Neural cell (in vitro differentiated cells): Measurements from ENCODE around the gene DSCAM.

Experiments used
- EP300 ChIP-seq: fragments of 450-650 bp; conservative IDR thresholded peaks from 2 replicates; pipeline ENCODE4 v1.6.1; 2014; ENCODE audit warnings: antibody characterized with exemption, mild to moderate bottlenecking, moderate library complexity; ENCODE audit not compliant: poor library complexity, severe bottlenecking
- EZH2 ChIP-seq: fragments of 200-600, 300-800 bp; shearing (Covaris generic), sonication (generic); IDR thresholded peaks from 2 replicates; pipeline ENCODE4 v1.6.1; 2014; ENCODE audit warnings: antibody characterized with exemption, low read length, borderline replicate concordance, mild to moderate bottlenecking; ENCODE audit not compliant: insufficient read depth, poor library complexity, severe bottlenecking
- POLR2AphosphoS5 ChIP-seq: IDR thresholded peaks from 2 replicates; pipeline ENCODE4 v1.6.1; 2012
- RAD21 ChIP-seq: fragments of 450-650 bp; conservative IDR thresholded peaks from 2 replicates; pipeline ENCODE4 v1.6.1; 2014; ENCODE audit warnings: antibody characterized with exemption, mild to moderate bottlenecking, moderate library complexity
- SMC3 ChIP-seq: fragments of 450-650 bp; conservative IDR thresholded peaks from 2 replicates; pipeline ENCODE4 v1.6.1; 2014; ENCODE audit warnings: antibody characterized with exemption, mild to moderate bottlenecking, moderate library complexity; ENCODE audit not compliant: poor library complexity
- TAF1 ChIP-seq: IDR thresholded peaks from 2 replicates; pipeline ENCODE4 v1.6.1; 2012; ENCODE audit warnings: low read depth
- TF ChIP-seq, protein P1 (sequence below): fragments of 450-650 bp; IDR thresholded peaks from 2 replicates; pipeline ENCODE4 v1.5.1; 2014; ENCODE audit warnings: antibody characterized with exemption, mild to moderate bottlenecking, moderate library complexity; ENCODE audit not compliant: poor library complexity, severe bottlenecking
- TF ChIP-seq, protein P2 (sequence below): IDR thresholded peaks from 2 replicates; pipeline ENCODE4 v1.6.1; 2012; ENCODE audit warnings: borderline replicate concordance

DNA sequence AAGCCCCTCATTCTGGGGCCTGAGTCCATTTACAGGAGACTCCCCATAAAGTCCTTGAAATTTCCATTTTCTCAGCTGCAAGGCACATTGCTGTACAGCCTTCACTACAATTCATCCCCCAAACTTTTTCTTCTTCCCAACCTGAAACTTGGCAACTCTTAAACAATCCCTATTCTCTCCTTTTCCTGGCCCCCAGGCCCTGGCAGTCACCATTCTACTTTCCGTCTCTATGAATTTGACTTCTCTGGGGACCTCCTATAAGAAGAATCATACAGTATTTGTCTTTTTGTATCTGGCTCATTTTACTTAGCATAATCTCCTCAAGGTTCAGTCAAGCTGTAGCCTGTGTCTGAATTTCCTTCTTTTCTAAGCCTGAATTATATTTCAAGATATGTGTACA lies 646.8 kb downstream of the DSCAM start:
- TF ChIP-seq, protein P1, sequence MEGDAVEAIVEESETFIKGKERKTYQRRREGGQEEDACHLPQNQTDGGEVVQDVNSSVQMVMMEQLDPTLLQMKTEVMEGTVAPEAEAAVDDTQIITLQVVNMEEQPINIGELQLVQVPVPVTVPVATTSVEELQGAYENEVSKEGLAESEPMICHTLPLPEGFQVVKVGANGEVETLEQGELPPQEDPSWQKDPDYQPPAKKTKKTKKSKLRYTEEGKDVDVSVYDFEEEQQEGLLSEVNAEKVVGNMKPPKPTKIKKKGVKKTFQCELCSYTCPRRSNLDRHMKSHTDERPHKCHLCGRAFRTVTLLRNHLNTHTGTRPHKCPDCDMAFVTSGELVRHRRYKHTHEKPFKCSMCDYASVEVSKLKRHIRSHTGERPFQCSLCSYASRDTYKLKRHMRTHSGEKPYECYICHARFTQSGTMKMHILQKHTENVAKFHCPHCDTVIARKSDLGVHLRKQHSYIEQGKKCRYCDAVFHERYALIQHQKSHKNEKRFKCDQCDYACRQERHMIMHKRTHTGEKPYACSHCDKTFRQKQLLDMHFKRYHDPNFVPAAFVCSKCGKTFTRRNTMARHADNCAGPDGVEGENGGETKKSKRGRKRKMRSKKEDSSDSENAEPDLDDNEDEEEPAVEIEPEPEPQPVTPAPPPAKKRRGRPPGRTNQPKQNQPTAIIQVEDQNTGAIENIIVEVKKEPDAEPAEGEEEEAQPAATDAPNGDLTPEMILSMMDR: no peak
- TF ChIP-seq TAF1: no peak
- TF ChIP-seq EZH2: no peak
- TF ChIP-seq EP300: no peak
- no peak for TF ChIP-seq POLR2AphosphoS5
- TF ChIP-seq, protein P2, sequence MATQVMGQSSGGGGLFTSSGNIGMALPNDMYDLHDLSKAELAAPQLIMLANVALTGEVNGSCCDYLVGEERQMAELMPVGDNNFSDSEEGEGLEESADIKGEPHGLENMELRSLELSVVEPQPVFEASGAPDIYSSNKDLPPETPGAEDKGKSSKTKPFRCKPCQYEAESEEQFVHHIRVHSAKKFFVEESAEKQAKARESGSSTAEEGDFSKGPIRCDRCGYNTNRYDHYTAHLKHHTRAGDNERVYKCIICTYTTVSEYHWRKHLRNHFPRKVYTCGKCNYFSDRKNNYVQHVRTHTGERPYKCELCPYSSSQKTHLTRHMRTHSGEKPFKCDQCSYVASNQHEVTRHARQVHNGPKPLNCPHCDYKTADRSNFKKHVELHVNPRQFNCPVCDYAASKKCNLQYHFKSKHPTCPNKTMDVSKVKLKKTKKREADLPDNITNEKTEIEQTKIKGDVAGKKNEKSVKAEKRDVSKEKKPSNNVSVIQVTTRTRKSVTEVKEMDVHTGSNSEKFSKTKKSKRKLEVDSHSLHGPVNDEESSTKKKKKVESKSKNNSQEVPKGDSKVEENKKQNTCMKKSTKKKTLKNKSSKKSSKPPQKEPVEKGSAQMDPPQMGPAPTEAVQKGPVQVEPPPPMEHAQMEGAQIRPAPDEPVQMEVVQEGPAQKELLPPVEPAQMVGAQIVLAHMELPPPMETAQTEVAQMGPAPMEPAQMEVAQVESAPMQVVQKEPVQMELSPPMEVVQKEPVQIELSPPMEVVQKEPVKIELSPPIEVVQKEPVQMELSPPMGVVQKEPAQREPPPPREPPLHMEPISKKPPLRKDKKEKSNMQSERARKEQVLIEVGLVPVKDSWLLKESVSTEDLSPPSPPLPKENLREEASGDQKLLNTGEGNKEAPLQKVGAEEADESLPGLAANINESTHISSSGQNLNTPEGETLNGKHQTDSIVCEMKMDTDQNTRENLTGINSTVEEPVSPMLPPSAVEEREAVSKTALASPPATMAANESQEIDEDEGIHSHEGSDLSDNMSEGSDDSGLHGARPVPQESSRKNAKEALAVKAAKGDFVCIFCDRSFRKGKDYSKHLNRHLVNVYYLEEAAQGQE: no peak
- TF ChIP-seq RAD21: no peak
- TF ChIP-seq SMC3: no peak
